HG02852 (cell line): ENCODE results near the gene CYBRD1.
A peak's percentile ranks its signal among the peaks of the same experiment; 100 is the strongest.

ENCODE experiments used
- ATAC-seq: cut with Tn5 transposase; IDR thresholded peaks from one replicate; pipeline ENCODE4 v1.9.1; 2021; ENCODE audit warnings: mild to moderate bottlenecking, moderate library complexity; ENCODE audit not compliant: unreplicated experiment

CYBRD1 gene

DNA sequence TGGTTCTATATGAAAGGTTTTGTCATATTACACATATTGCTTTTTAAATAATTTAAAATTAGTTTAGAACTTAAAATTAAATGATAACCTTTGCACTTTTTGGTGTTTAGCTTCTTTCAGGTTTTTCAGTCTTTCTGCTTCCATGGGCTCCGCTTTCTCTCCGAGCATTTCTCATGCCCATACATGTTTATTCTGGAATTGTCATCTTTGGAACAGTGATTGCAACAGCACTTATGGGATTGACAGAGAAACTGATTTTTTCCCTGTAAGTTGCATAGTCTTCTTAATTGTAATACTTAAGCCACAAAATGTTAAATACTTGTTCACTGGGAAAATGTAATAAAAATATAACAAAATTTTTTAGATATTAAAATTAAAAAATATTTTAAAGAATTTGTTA is 31.0 kb downstream of the CYBRD1 start:
- ATAC-seq, result no peak

DNA sequence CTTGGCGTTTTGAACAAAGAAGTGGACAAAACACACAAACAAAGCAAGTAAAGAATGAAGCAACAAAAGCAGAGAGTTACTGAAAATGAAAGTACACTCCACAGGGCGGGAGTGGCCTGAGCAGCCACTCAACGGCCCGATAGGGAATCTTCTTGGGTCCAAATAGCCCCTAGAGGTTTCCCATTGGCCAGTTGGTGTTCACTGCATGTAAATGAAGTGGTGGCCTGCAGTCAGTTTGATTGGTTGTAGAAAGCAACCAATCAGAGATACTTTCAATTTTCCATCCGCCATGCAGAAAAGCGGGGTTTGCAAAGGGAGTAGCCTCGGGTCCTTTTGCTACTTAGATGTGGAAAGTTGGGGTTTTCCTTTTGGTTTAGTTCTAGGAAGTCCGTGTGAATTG is 31.6 kb downstream of the CYBRD1 start:
- ATAC-seq, result no peak

DNA sequence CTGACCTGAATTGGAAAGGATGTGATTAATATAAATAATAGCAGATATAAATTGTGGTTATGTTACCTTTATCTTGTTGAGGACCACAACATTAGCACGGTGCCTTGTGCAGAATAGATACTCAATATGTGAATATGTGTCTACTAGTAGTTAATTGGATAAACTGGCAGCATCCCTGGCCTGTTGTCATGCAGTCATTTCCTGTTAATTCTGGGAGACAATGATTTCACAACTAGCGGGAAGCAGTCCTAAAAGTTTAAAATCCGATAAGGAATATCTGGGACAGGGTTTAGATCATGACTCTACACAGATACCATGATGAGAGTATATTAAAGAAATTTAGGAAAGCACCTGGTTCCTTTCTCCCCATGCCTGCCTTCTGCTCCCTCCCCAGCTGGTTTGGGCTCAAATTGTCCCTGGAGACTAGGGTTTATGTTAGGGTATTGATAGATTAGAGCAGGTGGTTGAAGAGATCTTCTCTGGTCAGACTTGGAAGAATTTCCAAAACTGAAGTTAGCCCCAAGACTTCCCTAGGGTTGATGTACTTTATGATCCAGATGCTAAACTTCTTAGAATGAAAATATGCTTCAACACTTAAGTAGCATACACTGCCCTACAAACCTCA is 32.8 kb downstream of the CYBRD1 start:
- no peak for ATAC-seq

DNA sequence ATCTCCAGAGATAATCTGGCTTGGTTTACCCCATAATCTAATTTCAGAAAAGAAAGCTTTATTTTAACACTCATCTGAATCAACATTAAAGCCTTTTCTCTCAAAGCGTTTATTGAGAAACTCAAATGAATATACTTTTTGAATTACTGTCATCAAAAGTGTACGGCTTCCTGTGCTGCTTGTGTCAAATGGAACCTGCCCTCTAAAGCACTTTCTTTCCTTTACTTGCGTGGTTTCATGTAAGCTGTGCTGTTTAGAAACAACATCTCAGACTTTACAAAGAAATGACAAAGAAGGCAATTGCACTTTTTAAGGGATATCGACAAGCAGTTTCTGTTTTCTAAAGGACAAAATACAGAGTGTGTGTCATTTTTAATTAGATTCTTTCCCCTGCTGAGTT is 35.1 kb downstream of the CYBRD1 start:
- ATAC-seq, result no peak

DNA sequence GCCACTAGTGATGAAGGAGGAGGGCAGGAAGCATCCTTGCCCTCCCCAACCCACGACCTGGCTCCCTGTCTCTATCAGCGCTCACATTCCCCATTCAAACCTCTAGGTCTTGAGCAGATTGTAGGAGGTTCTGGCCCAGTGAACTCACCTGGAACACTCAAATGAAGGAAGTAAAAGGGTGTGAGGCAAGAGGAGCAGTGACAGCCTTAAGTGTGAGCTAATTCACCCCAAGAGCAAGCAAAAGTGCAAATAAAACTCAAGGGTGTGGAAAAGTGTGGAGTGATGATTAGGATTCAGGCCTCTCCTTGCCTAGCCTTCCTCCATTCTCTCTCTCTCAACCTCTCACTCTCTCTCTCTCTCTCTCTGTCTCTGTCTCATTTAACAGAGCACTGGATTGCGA is 41.0 kb downstream of the CYBRD1 start:
- no peak for ATAC-seq

DNA sequence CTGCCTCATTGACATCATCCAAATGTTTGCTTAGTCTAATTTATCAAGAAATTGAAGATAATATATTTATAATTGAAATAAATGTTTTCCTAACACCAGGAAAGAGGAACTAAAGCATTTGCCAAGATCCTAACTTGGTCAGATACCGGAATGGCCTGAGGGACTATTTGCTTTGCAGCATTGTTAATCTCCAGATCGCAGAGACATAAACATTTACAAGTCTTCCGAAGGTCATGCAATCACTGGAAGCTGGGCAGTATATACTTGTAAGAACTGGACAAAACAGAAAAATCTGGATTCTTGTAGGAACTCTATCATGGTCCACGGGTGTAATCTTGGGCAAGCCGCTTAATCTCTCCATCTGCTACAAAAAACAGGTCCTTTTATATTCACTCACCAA is 42.2 kb downstream of the CYBRD1 start:
- ATAC-seq, result no peak

DNA sequence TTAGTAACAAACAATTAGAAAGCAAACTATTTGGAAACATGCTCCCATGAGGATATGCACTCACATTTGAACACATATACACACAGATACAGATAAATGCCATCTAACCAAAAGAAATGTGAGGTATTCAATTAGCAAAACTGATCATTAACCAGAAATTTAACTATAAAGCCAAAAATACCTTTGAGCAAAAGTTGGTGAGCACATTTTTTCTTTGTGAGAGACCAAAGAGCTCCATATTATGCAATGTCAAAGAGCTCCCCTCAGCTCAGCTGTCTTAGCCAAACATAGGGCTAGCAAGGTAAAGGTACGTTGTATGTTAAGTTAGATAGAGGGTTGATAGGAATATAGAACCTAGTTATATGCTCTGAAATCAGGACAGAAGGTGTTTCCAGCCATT is 43.8 kb downstream of the CYBRD1 start:
- ATAC-seq, result no peak

DNA sequence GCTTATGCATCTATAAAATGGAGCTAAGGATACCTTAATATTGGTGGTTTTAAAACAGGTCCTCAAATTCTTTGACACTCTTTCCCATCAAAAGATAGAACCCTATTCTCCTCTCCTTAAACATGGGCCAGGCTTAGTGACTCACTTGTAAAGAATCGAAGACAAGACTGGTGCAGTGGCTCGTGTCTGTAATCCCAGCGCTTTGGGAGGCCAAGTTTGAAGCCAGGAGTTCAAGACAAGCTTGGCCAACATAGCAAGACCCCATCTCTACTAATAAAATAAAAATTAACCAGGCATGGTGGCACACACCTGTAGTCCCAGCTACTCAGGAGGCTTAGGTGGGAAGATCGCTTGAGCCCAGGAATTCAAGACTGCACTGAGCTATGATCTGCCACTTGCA is 44.5 kb downstream of the CYBRD1 start:
- no peak for ATAC-seq

DNA sequence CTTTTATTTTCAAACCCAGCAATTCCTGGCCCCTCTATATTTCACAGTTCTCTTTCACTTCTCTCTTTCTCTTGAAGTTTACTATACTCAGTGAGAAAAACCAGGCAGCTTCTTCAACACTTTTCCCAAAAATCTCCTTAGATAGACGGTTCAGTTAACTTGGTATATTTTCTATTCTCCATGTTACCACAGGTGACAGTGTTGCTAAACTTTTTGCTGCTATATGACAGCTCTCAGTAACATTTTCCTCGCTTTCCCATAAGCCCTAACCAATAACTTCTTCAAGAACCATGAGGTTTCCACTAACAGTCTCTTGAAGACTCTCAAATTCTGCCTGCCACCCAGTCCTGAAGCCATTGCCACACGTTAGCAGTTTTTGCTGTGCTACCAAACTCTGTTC is 45.8 kb downstream of the CYBRD1 start:
- no peak for ATAC-seq

DNA sequence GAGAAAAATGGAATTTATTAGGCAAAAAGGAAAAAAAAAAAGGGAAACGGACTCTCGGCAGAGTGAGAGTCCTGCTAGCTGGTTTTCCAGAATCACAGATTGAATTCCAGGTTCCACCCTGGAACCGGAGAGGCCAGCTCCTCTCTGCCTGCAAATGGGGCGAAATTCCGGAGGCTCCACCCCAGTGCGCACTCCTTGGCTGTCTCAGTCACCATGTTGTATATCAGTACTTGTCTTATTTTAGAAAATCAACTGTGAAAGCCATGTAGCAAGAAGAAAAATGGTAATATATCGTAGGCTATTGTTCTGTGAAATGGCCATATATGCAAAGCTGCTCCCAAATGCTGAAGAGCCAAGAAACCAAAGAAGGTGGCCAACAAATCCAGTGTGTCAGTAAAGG is 49.4 kb downstream of the CYBRD1 start:
- ATAC-seq, result no peak

DNA sequence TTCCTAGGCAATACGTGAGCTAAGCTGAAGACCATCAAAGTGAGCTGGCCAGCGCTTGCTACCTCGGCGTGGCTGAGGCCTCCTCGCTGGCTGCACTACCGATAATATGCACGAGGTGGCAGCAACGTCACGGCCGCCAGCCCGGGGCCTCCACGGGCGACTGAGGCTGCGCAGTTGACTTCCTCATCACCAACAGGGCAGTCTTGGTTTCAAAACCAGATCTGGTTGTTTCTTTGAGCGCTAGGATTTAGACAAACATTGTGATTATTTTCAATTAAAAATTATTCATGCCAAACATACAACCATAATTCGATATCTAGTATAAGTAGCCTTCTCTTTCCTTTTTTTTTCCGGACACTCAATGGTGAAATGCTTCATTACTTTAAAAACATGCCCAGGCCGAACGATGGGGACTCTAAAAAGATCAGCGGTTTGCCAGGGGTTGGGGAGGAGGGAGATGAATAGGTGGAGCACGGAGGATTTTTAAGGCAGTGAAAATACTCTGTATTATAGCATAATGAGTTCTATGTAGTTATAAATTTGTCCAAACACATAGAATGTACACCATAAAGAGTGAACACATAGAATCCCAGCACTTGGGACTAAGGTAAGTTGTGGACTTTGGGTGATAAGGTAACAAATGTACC is 52.0 kb downstream of the CYBRD1 start:
- peak; percentile 86 for ATAC-seq

DNA sequence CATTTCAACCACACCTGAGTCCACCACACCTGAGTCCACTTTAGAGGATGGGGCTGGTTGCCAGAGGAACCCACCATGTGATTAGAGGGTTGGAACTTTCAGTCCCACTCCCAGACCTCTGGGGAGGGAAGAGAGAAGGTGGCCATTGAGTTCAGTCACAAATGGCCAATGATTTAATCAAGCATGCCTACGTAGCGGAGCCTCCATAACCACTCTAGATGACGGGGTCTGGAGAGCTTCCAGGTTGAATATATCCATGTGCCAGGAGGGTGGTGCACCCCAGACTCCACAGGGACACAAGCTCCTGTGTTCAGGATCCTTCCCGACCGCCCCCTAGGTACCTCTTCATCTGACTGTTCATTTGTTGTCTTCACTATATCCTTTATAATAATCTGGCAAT is 53.3 kb downstream of the CYBRD1 start:
- no peak for ATAC-seq

DNA sequence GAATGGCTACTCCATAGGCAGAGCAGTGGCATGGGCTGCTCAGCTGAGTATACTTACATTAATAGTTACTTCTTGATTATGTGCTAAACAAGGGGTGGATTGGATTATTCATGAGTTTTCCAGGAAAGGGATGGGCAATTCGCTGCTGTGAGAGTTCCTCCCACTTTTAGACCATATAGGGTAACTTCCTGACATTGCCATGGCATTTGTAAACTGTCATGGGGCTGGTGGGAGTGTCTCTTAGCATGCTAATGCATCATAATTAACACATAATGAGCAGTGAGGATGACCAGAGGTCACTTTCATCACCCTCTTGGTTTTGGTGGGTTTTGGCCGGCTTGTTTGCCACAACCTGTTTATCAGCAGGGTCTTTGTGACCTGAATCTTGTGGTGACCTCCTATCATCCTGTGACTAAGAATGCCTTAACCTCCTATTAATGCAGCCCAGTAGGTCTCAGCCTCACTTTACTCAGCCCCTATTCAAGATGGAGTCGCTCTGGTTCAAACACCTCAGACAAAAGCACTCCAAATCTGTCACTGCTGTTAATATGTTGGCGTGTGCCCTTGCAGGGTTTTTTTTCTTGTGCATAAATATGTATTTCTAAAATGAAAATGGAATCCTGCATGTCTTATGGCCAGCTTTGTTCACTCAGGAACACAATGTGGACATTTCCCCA is 56.0 kb downstream of the CYBRD1 start:
- ATAC-seq, result no peak

DNA sequence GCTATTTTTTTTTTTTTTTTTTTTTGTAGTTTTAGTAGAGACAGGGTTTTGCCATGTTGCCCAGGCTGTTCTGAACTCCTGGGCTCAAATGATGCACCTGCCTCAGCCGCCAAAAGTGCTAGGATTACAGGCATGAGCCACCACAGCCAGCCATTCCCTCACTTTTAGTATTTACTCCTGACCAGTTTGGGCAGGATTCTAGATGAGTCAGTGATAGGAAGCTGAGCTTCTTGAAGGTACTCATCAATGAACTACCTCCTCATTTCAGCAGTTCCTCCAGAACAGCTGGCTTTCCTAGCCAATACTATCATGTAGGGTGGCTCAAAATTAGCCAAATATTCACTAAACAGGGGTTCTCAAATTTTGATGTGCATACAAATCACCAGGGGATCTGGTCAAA is 57.2 kb downstream of the CYBRD1 start:
- ATAC-seq, result no peak

DNA sequence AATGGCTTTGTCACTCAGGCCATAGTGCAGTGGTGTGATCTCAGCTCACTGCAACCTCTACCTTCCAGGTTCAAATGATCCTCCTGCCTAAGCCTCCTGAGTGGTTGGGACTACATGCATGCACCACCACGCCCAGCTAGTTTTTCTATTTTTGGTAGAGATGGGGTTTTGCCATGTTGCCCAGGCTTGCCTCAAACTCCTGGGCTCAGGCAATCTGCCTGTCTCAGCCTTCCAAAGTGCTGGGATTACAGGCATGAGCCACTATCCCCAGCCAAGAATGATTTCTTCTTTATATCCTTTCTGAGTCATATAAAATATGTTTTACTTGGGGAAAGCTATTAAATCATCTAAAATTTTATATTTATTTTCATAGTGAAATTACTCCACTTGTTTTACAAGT is 61.3 kb downstream of the CYBRD1 start:
- ATAC-seq, result no peak

DNA sequence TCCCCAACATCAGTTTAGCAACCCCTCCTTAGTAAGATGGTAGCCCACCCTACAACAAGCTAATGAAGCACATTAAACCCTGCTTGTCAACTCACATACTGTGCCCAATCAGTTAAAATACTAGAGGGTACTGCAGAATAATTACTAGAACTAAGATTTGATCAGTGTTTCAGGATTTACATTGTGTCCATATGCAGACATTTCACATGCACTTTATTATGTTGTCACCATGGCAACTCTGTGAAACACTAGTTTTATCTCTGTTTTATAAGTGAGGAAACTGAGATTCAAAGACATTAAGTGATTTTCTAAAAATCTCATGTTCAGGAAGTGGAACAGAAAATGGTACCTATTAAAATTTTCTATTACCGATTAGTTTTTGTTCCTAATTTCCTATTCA is 61.7 kb downstream of the CYBRD1 start:
- ATAC-seq, result no peak

DNA sequence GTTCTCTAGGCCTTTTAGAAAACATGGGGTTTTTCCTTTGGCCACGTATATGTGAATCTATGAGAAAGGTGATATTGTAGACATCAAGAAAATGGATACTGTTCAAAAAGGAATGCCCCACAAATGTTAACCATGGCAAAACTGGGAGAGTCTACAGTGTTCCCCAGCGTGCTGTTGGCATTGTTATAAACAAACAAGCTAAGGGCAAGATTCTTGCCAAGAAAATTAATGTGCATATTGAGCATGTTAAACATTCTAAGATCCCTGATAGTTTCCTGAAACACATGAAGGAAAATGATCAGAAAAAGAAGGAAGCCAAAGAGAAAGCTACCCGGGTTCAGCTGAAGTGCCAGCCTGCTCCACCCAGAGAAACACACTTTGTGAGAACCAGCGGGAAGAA is 64.9 kb downstream of the CYBRD1 start:
- no peak for ATAC-seq

DNA sequence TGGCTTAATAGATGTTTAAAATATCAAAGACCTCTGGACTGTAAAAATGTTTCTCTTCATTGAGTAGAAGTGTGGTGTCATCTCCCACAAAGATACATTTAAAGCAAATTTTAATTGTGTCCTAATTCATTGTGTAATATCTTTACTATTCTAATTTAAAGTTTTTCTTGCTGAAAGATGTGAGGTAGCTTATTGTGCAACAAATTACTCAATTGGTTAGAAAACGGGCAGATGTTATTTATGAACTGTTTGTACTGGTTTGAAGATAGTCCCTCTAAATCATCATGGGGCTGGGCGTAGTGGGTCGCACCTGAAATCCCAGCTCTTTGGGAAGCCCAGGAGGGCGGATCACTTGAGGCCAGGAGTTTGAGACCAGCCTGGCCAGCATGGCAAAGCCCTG is 65.3 kb downstream of the CYBRD1 start:
- ATAC-seq, result no peak

DNA sequence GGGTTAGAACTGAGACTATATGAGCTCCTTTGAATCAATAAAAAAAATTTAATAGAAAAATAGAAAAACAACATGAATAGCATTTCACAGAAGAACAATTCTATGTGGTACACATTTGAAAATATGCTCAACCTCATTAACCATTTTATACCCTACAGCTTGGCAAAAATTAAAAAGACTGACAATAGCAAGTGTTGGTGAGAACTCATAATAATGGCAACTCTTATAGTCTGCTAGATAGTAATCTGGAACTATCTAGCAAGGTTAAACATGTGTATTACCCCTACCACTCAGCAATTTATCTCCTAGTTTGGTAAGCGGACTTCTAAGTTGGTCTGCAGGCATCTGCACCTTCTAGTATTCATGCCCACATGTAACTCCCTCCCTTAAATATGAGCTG is 67.8 kb downstream of the CYBRD1 start:
- ATAC-seq, result no peak

DNA sequence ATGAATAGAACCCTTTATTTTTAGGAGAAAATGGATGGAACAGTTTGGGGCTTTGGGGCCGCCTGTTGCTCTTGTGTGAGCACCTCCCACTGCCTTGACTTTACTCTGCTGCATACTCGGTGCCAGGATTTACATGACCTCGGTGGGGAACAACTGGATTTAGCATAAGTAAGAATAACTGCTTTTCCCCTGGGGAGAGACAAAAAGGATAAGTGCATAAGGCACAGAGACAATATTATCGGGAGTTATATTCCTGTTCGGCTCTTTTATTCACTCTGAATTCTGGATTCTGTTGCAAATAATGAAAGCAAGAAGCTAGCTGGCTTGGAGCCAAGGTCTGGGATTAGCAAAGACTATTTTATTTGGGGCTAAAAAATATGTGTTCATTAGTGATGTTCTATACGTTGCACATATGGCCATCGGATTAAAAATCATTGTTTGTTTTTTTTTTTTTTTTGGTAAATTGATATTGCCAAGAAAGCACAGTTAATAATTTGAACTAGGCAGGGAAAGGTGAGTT is 69.8 kb downstream of the CYBRD1 start:
- ATAC-seq, result no peak

DNA sequence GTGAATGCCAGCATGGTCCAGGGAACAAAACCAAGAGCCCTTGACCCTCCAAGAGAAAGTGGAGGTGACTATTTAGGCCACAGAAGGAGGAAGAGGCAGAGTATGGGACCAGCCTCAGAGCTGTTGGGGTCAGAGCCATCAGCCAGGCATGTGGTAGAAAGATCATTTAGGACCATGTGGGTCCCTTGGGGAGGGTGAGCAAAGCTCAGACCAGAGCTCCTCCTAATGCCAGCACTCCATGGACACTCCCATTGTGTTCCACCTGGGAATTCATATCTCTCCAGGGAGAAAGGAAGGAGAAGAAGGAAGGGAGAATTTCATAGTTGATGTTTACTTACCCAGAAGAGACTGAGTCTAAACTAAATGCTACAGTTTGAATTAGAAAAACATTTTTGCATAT is 73.2 kb downstream of the CYBRD1 start:
- ATAC-seq, result no peak

DNA sequence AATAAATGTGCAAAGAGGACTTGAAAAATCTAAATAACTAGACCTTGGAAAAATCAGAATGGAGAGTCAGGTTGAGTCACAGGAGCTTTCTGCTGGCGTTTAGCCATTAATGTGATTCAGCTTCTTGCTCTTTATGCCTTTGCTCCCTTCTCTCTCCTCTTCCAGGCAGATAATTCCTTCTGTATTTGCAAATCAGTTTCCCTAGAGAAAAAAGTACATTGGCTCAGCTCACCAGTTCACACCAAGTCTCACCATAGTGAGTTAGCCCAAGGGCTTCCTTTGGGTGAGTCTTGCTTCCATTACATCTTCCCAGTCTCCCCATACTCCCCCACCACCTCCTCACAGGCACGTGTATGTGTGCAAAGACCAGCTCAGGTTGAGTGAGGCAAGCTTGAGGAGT is 73.6 kb downstream of the CYBRD1 start:
- no peak for ATAC-seq
